Cardiac fibroblast (primary cell): ENCODE results near the gene FOXJ1.

Experiments
- DNase-seq, 2 donors: peaks; one replicate each; pipeline versions ENCODE4 v3.0.0 to v3.0.0-alpha.2; 2010; ENCODE audit warnings: low read depth in 2 of 2
- H3K4me3 ChIP-seq, 2 donors: replicated peaks in 1 of 2; 1 replicate in 1 of 2; 2 replicates in 1 of 2; pipeline ENCODE4 v1.5.1; 2011; ENCODE audit warnings: low read depth in 2 of 2, low read length in 2 of 2, mild to moderate bottlenecking in 2 of 2, moderate library complexity in 1 of 2
- CTCF ChIP-seq: IDR thresholded peaks from one replicate; pipeline ENCODE4 v1.5.1; 2011; ENCODE audit warnings: low read depth, mild to moderate bottlenecking, low read length, inconsistent platforms

The FOXJ1 gene

GRCh38 chr17:76142039-76142584, 1.1 kb upstream of the FOXJ1 start:
- H3K4me3 ChIP-seq = no peak overlapping the region
- no peak for TF ChIP-seq CTCF
- no peak for DNase-seq

GRCh38 chr17:76140661-76141211, 309 bp downstream of the FOXJ1 start:
- TF ChIP-seq CTCF = no peak
- DNase-seq = no peak
- peak overlapping the region in 1 of 2 donors; percentile 40 for H3K4me3 ChIP-seq

GRCh38 chr17:76139801-76140660, 1.0 kb downstream of the FOXJ1 start:
- TF ChIP-seq CTCF = no peak
- H3K4me3 ChIP-seq = no peak overlapping the region
- DNase-seq = no peak

GRCh38 chr17:76138896-76139752, 1.9 kb downstream of the FOXJ1 start:
- H3K4me3 ChIP-seq = no peak overlapping the region
- no peak for DNase-seq
- no peak for TF ChIP-seq CTCF

GRCh38 chr17:76138234-76138895, 2.7 kb downstream of the FOXJ1 start:
- no peak overlapping the region for H3K4me3 ChIP-seq
- TF ChIP-seq CTCF = no peak
- DNase-seq = no peak
